HepG2 (cell line): ENCODE results near the gene SLC2A10. TPM values are rescaled to one million over a fixed set of nuclear protein-coding genes. Genes with fewer than 3 reads are reported as not detected.
A peak's percentile ranks its signal among the peaks of the same experiment; 100 is the strongest.

Experiments used
- GABPA ChIP-seq, 2 experiments: IDR thresholded peaks; 2 replicates each; pipeline ENCODE4 v1.6.1; 2011 to 2016; ENCODE audit warnings: low read depth in 2 of 2, low read length in 1 of 2, missing biosample characterization in 1 of 2, missing genetic modification characterization in 1 of 2
- GLMP ChIP-seq: sonication (generic); formaldehyde crosslinking; IDR thresholded peaks from 2 replicates; pipeline ENCODE4 v1.9.0; 2021; ENCODE audit warnings: missing genetic modification reagents, mild to moderate bottlenecking, borderline replicate concordance
- MBNL3 ChIP-seq: fragments of 250-450 bp; sonication (Bioruptor Pico); conservative IDR thresholded peaks from 2 replicates; pipeline ENCODE4 v1.8.0; 2022; ENCODE audit warnings: mild to moderate bottlenecking, inconsistent platforms
- NFYB ChIP-seq: sonication (generic); formaldehyde crosslinking; IDR thresholded peaks from 2 replicates; pipeline ENCODE4 v1.4.0; 2020; ENCODE audit warnings: missing genetic modification reagents
- NFYC ChIP-seq: IDR thresholded peaks from 2 replicates; pipeline ENCODE4 v1.6.1; 2016; ENCODE audit warnings: missing genetic modification reagents, missing compliant biosample characterization
- REL ChIP-seq: sonication (generic); formaldehyde crosslinking; conservative IDR thresholded peaks from 2 replicates; pipeline ENCODE4 v1.8.0; 2022; ENCODE audit warnings: mild to moderate bottlenecking, missing genetic modification reagents, moderate library complexity
- SAFB2 ChIP-seq: sonication (generic); formaldehyde crosslinking; IDR thresholded peaks from 2 replicates; pipeline ENCODE4 v1.5.1; 2020; ENCODE audit warnings: missing genetic modification reagents, low read depth, mild to moderate bottlenecking, borderline replicate concordance
- SOX13 ChIP-seq, 3 experiments: fragments of 450-650 bp in 1 of 3; sonication (generic) in 1 of 3; formaldehyde crosslinking in 1 of 3; IDR thresholded peaks in 2 of 3; conservative IDR thresholded peaks in 1 of 3; 2 replicates each; pipeline versions ENCODE4 v1.5.0 to v1.6.1; 2016 to 2020; ENCODE audit warnings: antibody characterized with exemption in 1 of 3, mild to moderate bottlenecking in 1 of 3, missing compliant biosample characterization in 1 of 3, missing genetic modification reagents in 1 of 3, moderate library complexity in 1 of 3
- SP5 ChIP-seq: IDR thresholded peaks from 2 replicates; pipeline ENCODE4 v1.6.1; 2016; ENCODE audit warnings: low read depth, borderline replicate concordance
- SRY ChIP-seq: sonication (generic); formaldehyde crosslinking; IDR thresholded peaks from 2 replicates; pipeline ENCODE4 v1.8.0; 2022; ENCODE audit warnings: mild to moderate bottlenecking, missing genetic modification reagents
- TARDBP ChIP-seq: sonication (generic); formaldehyde crosslinking; IDR thresholded peaks from 2 replicates; pipeline ENCODE4 v1.8.0; 2022; ENCODE audit warnings: mild to moderate bottlenecking, missing genetic modification reagents
- TCF7 ChIP-seq: sonication (generic); IDR thresholded peaks from 2 replicates; pipeline ENCODE4 v1.6.1; 2016; ENCODE audit warnings: antibody characterized with exemption, low read depth
- TEAD2 ChIP-seq: sonication (generic); formaldehyde crosslinking; IDR thresholded peaks from 2 replicates; pipeline ENCODE4 v1.9.0; 2021; ENCODE audit warnings: missing genetic modification reagents
- TEAD3 ChIP-seq: optimal IDR thresholded peaks from 2 replicates; pipeline ENCODE3; 2016; ENCODE audit warnings: borderline replicate concordance
- ZBTB26 ChIP-seq: IDR thresholded peaks from 2 replicates; pipeline ENCODE4 v1.6.1; 2016; ENCODE audit warnings: missing compliant biosample characterization, missing genetic modification reagents, borderline replicate concordance
- ZFP41 ChIP-seq: sonication (generic); formaldehyde crosslinking; IDR thresholded peaks from 2 replicates; pipeline ENCODE4 v1.4.0; 2020; ENCODE audit warnings: mild to moderate bottlenecking, missing genetic modification reagents, borderline replicate concordance
- ZNF253 ChIP-seq: sonication (generic); formaldehyde crosslinking; IDR thresholded peaks from 2 replicates; pipeline ENCODE4 v1.8.0; 2022; ENCODE audit warnings: mild to moderate bottlenecking, missing genetic modification reagents, borderline replicate concordance
- ZNF549 ChIP-seq: sonication (generic); formaldehyde crosslinking; IDR thresholded peaks from 2 replicates; pipeline ENCODE4 v1.5.0; 2020; ENCODE audit warnings: missing genetic modification reagents
- ZNF569 ChIP-seq: sonication (generic); formaldehyde crosslinking; IDR thresholded peaks from 2 replicates; pipeline ENCODE4 v1.5.0; 2020; ENCODE audit warnings: mild to moderate bottlenecking, missing genetic modification reagents, moderate library complexity, borderline replicate concordance
- ZNF646 ChIP-seq: sonication (generic); formaldehyde crosslinking; IDR thresholded peaks from 2 replicates; pipeline ENCODE4 v1.9.0; 2021; ENCODE audit warnings: mild to moderate bottlenecking, missing genetic modification reagents
- ZNF670 ChIP-seq: sonication (generic); formaldehyde crosslinking; IDR thresholded peaks from 2 replicates; pipeline ENCODE4 v1.8.0; 2022; ENCODE audit warnings: mild to moderate bottlenecking, missing genetic modification reagents, borderline replicate concordance
- ZNF7 ChIP-seq: IDR thresholded peaks from 2 replicates; pipeline ENCODE4 v1.6.1; 2016; ENCODE audit warnings: missing biosample characterization, missing genetic modification reagents
- ZNF792 ChIP-seq: IDR thresholded peaks from 2 replicates; pipeline ENCODE4 v1.6.1; 2016
- polyA plus RNA-seq, 8 experiments: library from polyadenylated mRNA; depleted of rRNA in 3 of 8; stranded (reverse) in 7 of 8; unstranded in 1 of 8; fragments of >200 nt; fragmentation: Illumina TruSeq in 4 of 8; extraction: Trizol in 4 of 8; gene quantifications; 2 replicates each; pipeline versions ENCODE4 v1.2.1 to v1.2.3, GENCODE V29; 2011 to 2016; ENCODE audit warnings: low read depth in 4 of 8, missing spikeins in 1 of 8, mixed read lengths in 1 of 8; ENCODE audit not compliant: insufficient read depth in 1 of 8
- total RNA-seq, 5 experiments: library from RNA; depleted of rRNA; stranded (reverse); fragments of >200 nt; fragmentation: Illumina TruSeq; extraction: Trizol; gene quantifications; 2 replicates each; pipeline ENCODE4 v1.2.3, GENCODE V29; 2016; ENCODE audit warnings: low read depth in 1 of 5

The SLC2A10 gene
- total and polyA plus RNA-seq, 2 of the 13 experiments (the other 11 are each of a cell fraction or from before 2014, with no cell fraction given): 16.0 to 18.4 TPM

GRCh38 chr20:46678516-46678915 lies 30.9 kb upstream of the SLC2A10 start (continued):
- TF ChIP-seq MBNL3 (CRISPR knock-in tag): no peak
- TF ChIP-seq GLMP: no peak
- no peak for TF ChIP-seq ZNF646
- no peak for TF ChIP-seq SAFB2 (CRISPR knock-in tag)
- TF ChIP-seq REL (CRISPR knock-in tag): no peak
- no peak for TF ChIP-seq ZNF7
- no peak for TF ChIP-seq SOX13 (IDR thresholded peaks at IDR 0.05)
- 0 out of 4 replicates have a peak, but pooled peaks of 1 of the 2 experiments have one; percentile 1 for TF ChIP-seq SOX13 (CRISPR knock-in tag; conservative IDR thresholded peaks at IDR 0.05 in 1 of 2, IDR thresholded peaks at IDR 0.05 in 1 of 2)
- 0 out of 2 replicates have a peak, but pooled peaks have one; percentile 57 for TF ChIP-seq ZFP41
- no peak for TF ChIP-seq SRY (CRISPR knock-in tag)
- TF ChIP-seq TCF7: no peak
- TF ChIP-seq ZNF569: no peak
- 0 out of 2 replicates have a peak, but pooled peaks have one; percentile 40 for TF ChIP-seq TARDBP (CRISPR knock-in tag)
- TF ChIP-seq SP5 (CRISPR knock-in tag): 0 out of 2 replicates have a peak, but pooled peaks have one; percentile 30
- no peak for TF ChIP-seq ZNF253 (CRISPR knock-in tag)
- TF ChIP-seq ZNF549: no peak
- no peak for TF ChIP-seq TEAD2 (CRISPR knock-in tag)
- TF ChIP-seq ZNF670 (CRISPR knock-in tag): no peak
- no peak for TF ChIP-seq ZNF792 (CRISPR knock-in tag)
- peak; percentile 66 for TF ChIP-seq NFYB (CRISPR knock-in tag)
- peak; percentile 65 for TF ChIP-seq NFYC
- TF ChIP-seq GABPA (IDR thresholded peaks at IDR 0.05; ENCODE audit: low read depth, low read length): no peak
- no peak for TF ChIP-seq GABPA (CRISPR knock-in tag; IDR thresholded peaks at IDR 0.05; ENCODE audit: low read depth)
- TF ChIP-seq TEAD3 (CRISPR knock-in tag): no peak
- TF ChIP-seq ZBTB26 (CRISPR knock-in tag): no peak
